ENCODE data around the gene CDON. TPM values are rescaled to one million over a fixed set of nuclear protein-coding genes. Genes with fewer than 3 reads are reported as not detected.
A peak's percentile ranks its signal among the peaks of the same experiment; 100 is the strongest.

The CDON gene
- total and polyA plus RNA-seq, 2 donors (not counting 3 experiments of a cell fraction or from before 2014, with no cell fraction given), result 1.6 to 3.8 TPM

DNA sequence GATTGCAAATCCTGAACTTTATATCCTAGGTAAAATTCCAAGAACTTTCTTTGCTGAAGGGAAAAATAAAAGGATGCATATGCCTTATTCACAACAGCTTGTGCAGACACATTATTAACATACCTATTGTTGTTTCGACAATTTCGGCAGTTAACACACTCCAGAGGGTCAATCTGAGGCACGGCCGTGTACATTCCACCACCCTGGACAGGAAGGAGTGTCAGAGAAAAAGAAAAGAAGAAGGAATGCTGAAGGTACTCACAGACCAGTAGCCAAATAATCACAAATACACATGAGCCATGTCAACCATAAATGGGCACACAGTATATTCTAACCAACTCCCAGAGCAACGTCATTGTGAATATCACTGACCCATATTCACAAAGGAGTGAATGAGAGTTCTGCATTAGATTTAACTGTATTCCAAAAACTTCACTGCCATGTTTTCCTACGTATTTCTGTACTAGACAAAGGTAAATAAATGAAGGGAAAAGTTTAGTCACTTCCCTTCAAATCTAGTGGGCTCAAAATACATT is 84.4 kb downstream of the CDON start:
- H3K79me2 ChIP-seq (ENCODE audit: control insufficient read depth, insufficient read depth, low read length), result no peaks in the 10 kb centered on the region
- FAIRE-seq (peak; percentile 74), DNase-seq (ENCODE audit: low read depth, low spot score) (peak; percentile 59)
- no peak overlapping the region for H3K4me2 ChIP-seq (ENCODE audit: insufficient read depth, low read length)
- no peaks in the 10 kb centered on the region for H4K20me1 ChIP-seq (replicated peaks; ENCODE audit: control insufficient read depth, extremely low read depth, insufficient read depth, low read length)
- H3K4me3 ChIP-seq (replicated peaks in 1 of 3; ENCODE audit: insufficient read depth in 1 of 3, low read depth in 1 of 3, low read length in 3 of 3), result no peak overlapping the region
- no peaks in the 10 kb centered on the region for H3K27me3 ChIP-seq (ENCODE audit: control insufficient read depth in 2 of 2, insufficient read depth in 2 of 2, low read length in 2 of 2)
- no peaks in the 10 kb centered on the region for H3K9me1 ChIP-seq (replicated peaks; ENCODE audit: control insufficient read depth, extremely low read depth, insufficient read depth, low read length)
- no peaks in the 10 kb centered on the region for H3K36me3 ChIP-seq (ENCODE audit: control insufficient read depth in 2 of 2, extremely low read depth in 1 of 2, insufficient read depth in 2 of 2, low read length in 2 of 2)
- dilution Hi-C loops (cut with MboI; ENCODE audit: extremely low pct_ligation_motif_present, low sequenced_read_pairs) (no loop called here), intact Hi-C loops (cut with micrococcal nuclease) (no loop called here)
- TF ChIP-seq FOS (IDR thresholded peaks at IDR 0.05; ENCODE audit: borderline replicate concordance, insufficient read depth, low read length), result no peak
- no peak for TF ChIP-seq MYC (IDR thresholded peaks at IDR 0.05; ENCODE audit: low read depth, low read length)
- no peak for TF ChIP-seq POLR2AphosphoS5 (IDR thresholded peaks at IDR 0.05; ENCODE audit: insufficient read depth, low read depth, low read length)
- no peaks in the 10 kb centered on the region for H3K4me1 ChIP-seq (ENCODE audit: control insufficient read depth, extremely low read depth, insufficient read depth, low read length)
- ChIA-PET CTCF (no interaction called here), POLR2A (no interaction called here)
- H2AFZ ChIP-seq (ENCODE audit: low read depth, low read length), result peak overlapping the region; percentile 5
- H3K9ac ChIP-seq (replicated peaks; ENCODE audit: extremely low read depth, insufficient read depth, low read length), result no peak overlapping the region
- H3K27ac ChIP-seq (ENCODE audit: insufficient read depth, low read depth, low read length), result no peak overlapping the region
- BruUV-seq (replicated peaks), result no TSS peak
- H3K9me3 ChIP-seq (replicated peaks; ENCODE audit: control insufficient read depth, insufficient read depth, low read length), result no peaks in the 10 kb centered on the region

- H3K4me3 ChIP-seq (replicated peaks in 1 of 3; ENCODE audit: insufficient read depth in 1 of 3, low read depth in 1 of 3, low read length in 3 of 3), result no peak overlapping the region
- no peaks in the 10 kb centered on the region for H4K20me1 ChIP-seq (replicated peaks; ENCODE audit: control insufficient read depth, extremely low read depth, insufficient read depth, low read length)
- CTCF ChIA-PET, result no interaction called here
- no peaks in the 10 kb centered on the region for H3K9me3 ChIP-seq (replicated peaks; ENCODE audit: control insufficient read depth, insufficient read depth, low read length)
- H3K9ac ChIP-seq (replicated peaks; ENCODE audit: extremely low read depth, insufficient read depth, low read length), result no peak overlapping the region
- POLR2A ChIA-PET, result no interaction called here
- H3K27ac ChIP-seq (ENCODE audit: insufficient read depth, low read depth, low read length), result no peak overlapping the region
- H3K4me2 ChIP-seq (ENCODE audit: insufficient read depth, low read length), result no peak overlapping the region
- TF ChIP-seq FOS (IDR thresholded peaks at IDR 0.05; ENCODE audit: borderline replicate concordance, insufficient read depth, low read length), result no peak
- no peak for TF ChIP-seq EZH2 (IDR thresholded peaks at IDR 0.05; ENCODE audit: borderline replicate concordance, low read depth, low read length, severe bottlenecking)
- no peak for TF ChIP-seq POLR2A (IDR thresholded peaks at IDR 0.05; ENCODE audit: low read depth, low read length)
- no peak for TF ChIP-seq MYC (IDR thresholded peaks at IDR 0.05; ENCODE audit: low read depth, low read length)
- TF ChIP-seq, protein P1, sequence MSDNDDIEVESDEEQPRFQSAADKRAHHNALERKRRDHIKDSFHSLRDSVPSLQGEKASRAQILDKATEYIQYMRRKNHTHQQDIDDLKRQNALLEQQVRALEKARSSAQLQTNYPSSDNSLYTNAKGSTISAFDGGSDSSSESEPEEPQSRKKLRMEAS (IDR thresholded peaks at IDR 0.05; ENCODE audit: insufficient read depth, insufficient read length), result no peak
- TF ChIP-seq, protein P2, sequence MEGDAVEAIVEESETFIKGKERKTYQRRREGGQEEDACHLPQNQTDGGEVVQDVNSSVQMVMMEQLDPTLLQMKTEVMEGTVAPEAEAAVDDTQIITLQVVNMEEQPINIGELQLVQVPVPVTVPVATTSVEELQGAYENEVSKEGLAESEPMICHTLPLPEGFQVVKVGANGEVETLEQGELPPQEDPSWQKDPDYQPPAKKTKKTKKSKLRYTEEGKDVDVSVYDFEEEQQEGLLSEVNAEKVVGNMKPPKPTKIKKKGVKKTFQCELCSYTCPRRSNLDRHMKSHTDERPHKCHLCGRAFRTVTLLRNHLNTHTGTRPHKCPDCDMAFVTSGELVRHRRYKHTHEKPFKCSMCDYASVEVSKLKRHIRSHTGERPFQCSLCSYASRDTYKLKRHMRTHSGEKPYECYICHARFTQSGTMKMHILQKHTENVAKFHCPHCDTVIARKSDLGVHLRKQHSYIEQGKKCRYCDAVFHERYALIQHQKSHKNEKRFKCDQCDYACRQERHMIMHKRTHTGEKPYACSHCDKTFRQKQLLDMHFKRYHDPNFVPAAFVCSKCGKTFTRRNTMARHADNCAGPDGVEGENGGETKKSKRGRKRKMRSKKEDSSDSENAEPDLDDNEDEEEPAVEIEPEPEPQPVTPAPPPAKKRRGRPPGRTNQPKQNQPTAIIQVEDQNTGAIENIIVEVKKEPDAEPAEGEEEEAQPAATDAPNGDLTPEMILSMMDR (IDR thresholded peaks at IDR 0.05; ENCODE audit: extremely low read depth in 1 of 2, insufficient read depth in 1 of 2, low read depth in 1 of 2, low read length in 2 of 2), result no peak
- no peaks in the 10 kb centered on the region for H3K9me1 ChIP-seq (replicated peaks; ENCODE audit: control insufficient read depth, extremely low read depth, insufficient read depth, low read length)
- DNase-seq (ENCODE audit: low read depth, low spot score) (no peak), FAIRE-seq (no peak)
- no peaks in the 10 kb centered on the region for H3K36me3 ChIP-seq (ENCODE audit: control insufficient read depth in 2 of 2, extremely low read depth in 1 of 2, insufficient read depth in 2 of 2, low read length in 2 of 2)
- H3K79me2 ChIP-seq (ENCODE audit: control insufficient read depth, insufficient read depth, low read length), result no peaks in the 10 kb centered on the region
- no peaks in the 10 kb centered on the region for H3K4me1 ChIP-seq (ENCODE audit: control insufficient read depth, extremely low read depth, insufficient read depth, low read length)
- dilution Hi-C loops (cut with MboI; ENCODE audit: extremely low pct_ligation_motif_present, low sequenced_read_pairs) (no loop called here), intact Hi-C loops (cut with micrococcal nuclease) (no loop called here)
- no peaks in the 10 kb centered on the region for H3K27me3 ChIP-seq (ENCODE audit: control insufficient read depth in 2 of 2, insufficient read depth in 2 of 2, low read length in 2 of 2)
- no TSS peak for BruUV-seq (replicated peaks)
- H2AFZ ChIP-seq (ENCODE audit: low read depth, low read length), result no peak overlapping the region
Measured at GRCh38 chr11:125977333-125977732, 85.3 kb downstream of the CDON start.
